Stimulated activated memory B cell treated with anti-CD40 and anti-IgM and Interleukin-4, amounts not matched to agents 10 μg/mL and 1 μg/mL and 100 μg/mL, for 72 hours (primary cell): ENCODE data around the gene BBS4.
A peak's percentile ranks its signal among the peaks of the same experiment; 100 is the strongest.

ENCODE experiments used
- ATAC-seq: fragments of 150-1000 bp; cut with Tn5 transposase; 2 replicates; pipeline ENCODE4 v1.10.0; 2021
- H3K27ac Mint-ChIP-seq: one replicate; pipeline ENCODE4 v1.8.0; 2022; ENCODE audit warnings: mild to moderate bottlenecking, mixed read lengths
- H3K27me3 Mint-ChIP-seq: one replicate; pipeline ENCODE4 v1.8.0; 2022; ENCODE audit warnings: mixed read lengths
- H3K36me3 Mint-ChIP-seq: one replicate; pipeline ENCODE4 v1.8.0; 2022; ENCODE audit warnings: mixed read lengths
- H3K4me1 Mint-ChIP-seq: one replicate; pipeline ENCODE4 v1.8.0; 2022; ENCODE audit warnings: mixed read lengths
- H3K4me3 Mint-ChIP-seq: one replicate; pipeline ENCODE4 v1.8.0; 2022; ENCODE audit warnings: mild to moderate bottlenecking, moderate library complexity, mixed read lengths
- H3K9me3 Mint-ChIP-seq: one replicate; pipeline ENCODE4 v1.8.0; 2022; ENCODE audit warnings: mixed read lengths

The BBS4 gene

GRCh38 chr15:72732086-72732485 lies 46.1 kb downstream of the BBS4 start:
- Mint-ChIP-seq H3K27me3 (no peaks in the 10 kb centered on the region), H3K27ac (no peak overlapping the region), H3K9me3 (no peaks in the 10 kb centered on the region), H3K36me3 (peaks cover 37% of the 10 kb centered on the region), H3K4me3 (no peak overlapping the region), H3K4me1 (peaks cover 7% of the 10 kb centered on the region)
- no peak for ATAC-seq

DNA sequence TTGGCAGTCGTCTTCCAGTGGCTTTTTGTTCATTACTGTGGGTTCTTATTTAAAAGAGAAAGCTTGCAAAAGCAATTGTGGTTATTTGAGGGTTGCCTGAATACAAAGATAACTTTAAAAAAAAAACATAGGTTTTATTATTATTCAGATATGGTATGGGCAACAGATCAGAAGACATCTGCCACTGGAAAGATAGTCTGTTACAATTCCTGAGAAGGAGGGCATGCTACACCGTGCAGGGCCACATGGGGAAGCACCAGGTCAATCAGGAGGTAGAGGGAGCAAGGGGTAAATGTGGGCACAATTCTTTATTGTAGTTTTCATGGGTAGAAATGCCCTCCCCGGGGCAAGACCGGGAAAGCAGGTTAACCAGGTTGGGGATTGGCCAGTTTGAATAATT lies 46.5 kb downstream of the BBS4 start:
- Mint-ChIP-seq H3K4me3 (no peak overlapping the region), H3K9me3 (no peaks in the 10 kb centered on the region), H3K27ac (no peak overlapping the region), H3K27me3 (no peaks in the 10 kb centered on the region), H3K4me1 (peaks cover 7% of the 10 kb centered on the region), H3K36me3 (peaks cover 41% of the 10 kb centered on the region)
- no peak for ATAC-seq

DNA sequence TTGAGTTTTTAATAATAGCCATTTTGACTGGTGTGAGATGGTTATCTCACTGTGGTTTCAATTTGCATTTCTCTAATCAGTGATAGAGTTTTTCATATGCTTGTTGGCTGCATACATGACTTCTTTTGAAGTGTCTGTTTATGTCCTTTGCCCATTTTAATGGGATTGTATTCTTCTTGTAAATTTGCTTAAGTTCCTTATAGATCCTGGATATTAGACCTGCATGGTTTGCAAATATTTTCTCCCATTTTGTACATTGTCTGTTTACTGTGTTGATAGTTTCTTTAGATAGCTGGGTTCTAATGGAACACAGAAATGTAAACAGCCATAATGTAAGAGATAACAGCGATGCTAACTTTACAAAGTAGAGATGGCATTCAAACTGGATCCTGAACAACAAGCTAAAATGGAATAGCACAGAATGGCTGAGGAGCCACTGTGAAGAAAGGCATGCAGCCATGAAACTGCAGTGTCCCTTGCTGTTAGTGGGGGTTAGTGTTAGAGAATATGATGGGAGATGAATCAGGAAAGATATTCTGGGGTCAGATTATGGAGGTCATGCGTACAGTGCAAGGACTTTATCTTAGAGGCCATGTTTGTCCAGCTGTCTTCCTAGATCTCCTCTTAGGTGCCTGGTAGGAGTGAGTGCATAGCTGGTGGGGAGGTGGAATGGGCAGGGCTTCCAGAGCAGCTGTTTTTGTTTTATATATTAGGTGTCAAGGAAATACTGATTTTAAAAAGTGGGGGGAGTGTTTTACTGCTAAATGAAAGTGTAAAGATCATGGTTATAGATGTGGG lies 48.1 kb downstream of the BBS4 start:
- Mint-ChIP-seq H3K36me3 (peaks cover 50% of the 10 kb centered on the region), H3K27ac (no peak overlapping the region), H3K4me3 (no peak overlapping the region), H3K9me3 (no peaks in the 10 kb centered on the region), H3K27me3 (no peaks in the 10 kb centered on the region), H3K4me1 (peaks cover 14% of the 10 kb centered on the region)
- no peak for ATAC-seq

DNA sequence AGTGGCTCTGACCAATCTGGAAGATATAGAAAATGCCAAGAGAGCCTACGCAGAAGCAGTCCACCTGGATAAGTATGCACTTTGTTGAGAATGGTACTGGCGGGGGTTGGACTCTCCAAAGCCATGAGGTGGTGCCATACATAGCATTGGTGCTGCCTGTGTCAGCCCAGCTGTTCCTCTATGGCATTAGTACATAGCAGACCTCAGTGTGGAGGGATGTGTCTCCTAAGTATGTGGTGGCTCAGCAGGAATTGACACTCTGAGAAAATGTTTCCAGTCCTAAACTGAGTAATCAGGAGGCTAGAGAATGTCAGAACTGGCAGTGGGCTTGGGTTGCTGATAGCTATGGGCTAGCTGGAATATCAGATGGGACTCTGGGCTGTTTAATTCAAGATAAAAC lies 49.1 kb downstream of the BBS4 start:
- H3K27me3 Mint-ChIP-seq = no peaks in the 10 kb centered on the region
- H3K4me3 Mint-ChIP-seq = no peak overlapping the region
- peaks cover 59% of the 10 kb centered on the region for H3K36me3 Mint-ChIP-seq
- H3K9me3 Mint-ChIP-seq = no peaks in the 10 kb centered on the region
- no peak for ATAC-seq
- peaks cover 24% of the 10 kb centered on the region for H3K4me1 Mint-ChIP-seq
- H3K27ac Mint-ChIP-seq = no peak overlapping the region

- Mint-ChIP-seq H3K4me3 (no peak overlapping the region), H3K9me3 (no peaks in the 10 kb centered on the region), H3K27ac (no peak overlapping the region), H3K4me1 (peaks cover 43% of the 10 kb centered on the region), H3K36me3 (peaks cover 68% of the 10 kb centered on the region), H3K27me3 (no peaks in the 10 kb centered on the region)
- no peak for ATAC-seq
These were observed 51.1 kb downstream of the BBS4 start for GRCh38 chr15:72737061-72737460.

DNA sequence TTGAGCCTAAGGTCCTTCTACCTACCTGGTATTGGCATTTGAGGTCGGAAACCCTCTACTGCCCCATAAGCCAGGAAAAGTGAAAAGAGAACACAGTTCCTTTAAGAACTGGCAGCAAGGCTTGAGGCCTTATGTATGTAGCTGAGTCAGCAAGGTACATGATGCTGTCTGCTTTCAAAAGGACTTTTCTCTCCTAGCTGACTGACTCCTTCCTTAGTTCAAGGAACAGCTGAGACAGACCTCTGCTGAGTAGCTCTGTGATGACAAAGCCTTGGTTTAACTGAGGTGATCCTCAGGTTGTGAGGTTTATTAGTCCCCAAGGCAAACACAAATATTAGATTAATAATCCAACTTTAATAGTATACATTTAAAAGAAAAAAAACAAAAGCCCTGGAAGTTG lies 51.7 kb downstream of the BBS4 start:
- Mint-ChIP-seq H3K36me3 (peaks cover 67% of the 10 kb centered on the region), H3K4me3 (no peak overlapping the region), H3K27ac (no peak overlapping the region), H3K9me3 (no peaks in the 10 kb centered on the region), H3K27me3 (no peaks in the 10 kb centered on the region), H3K4me1 (peaks cover 44% of the 10 kb centered on the region)
- ATAC-seq = no peak

- Mint-ChIP-seq H3K27ac (peak overlapping the region; percentile 50), H3K27me3 (no peaks in the 10 kb centered on the region), H3K36me3 (peaks cover 52% of the 10 kb centered on the region), H3K4me3 (no peak overlapping the region), H3K9me3 (no peaks in the 10 kb centered on the region), H3K4me1 (peaks cover 37% of the 10 kb centered on the region)
- peak; percentile 55 for ATAC-seq
These were observed 54.2 kb downstream of the BBS4 start for GRCh38 chr15:72740219-72740618.

DNA sequence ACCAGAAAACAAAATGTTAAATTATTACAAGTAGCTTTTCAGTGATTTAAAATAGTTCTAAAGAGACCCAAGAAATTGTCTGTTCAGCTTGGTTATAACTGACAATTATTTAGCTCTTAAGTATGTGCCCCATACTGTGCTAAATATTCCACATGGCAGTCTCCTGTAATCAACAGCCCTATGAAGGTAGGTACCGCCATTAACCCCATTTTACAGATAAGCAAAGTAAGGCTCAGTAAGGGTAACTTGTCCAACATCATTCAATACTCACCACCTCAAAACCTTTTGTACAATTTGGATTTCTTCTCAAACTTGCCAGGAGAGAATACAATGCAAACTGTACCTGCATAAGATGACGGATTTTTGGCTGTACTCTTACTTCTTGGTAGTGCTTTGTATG lies 63.7 kb downstream of the BBS4 start:
- Mint-ChIP-seq H3K9me3 (no peaks in the 10 kb centered on the region), H3K4me1 (peaks cover 20% of the 10 kb centered on the region), H3K27me3 (no peaks in the 10 kb centered on the region), H3K27ac (no peak overlapping the region), H3K4me3 (no peak overlapping the region), H3K36me3 (peaks cover 62% of the 10 kb centered on the region)
- no peak for ATAC-seq

- H3K4me1 Mint-ChIP-seq = peaks cover 26% of the 10 kb centered on the region
- H3K36me3 Mint-ChIP-seq = peaks cover 71% of the 10 kb centered on the region
- H3K9me3 Mint-ChIP-seq = no peaks in the 10 kb centered on the region
- peak overlapping the region; percentile 55 for H3K27ac Mint-ChIP-seq
- no peaks in the 10 kb centered on the region for H3K27me3 Mint-ChIP-seq
- no peak overlapping the region for H3K4me3 Mint-ChIP-seq
- peak; percentile 55 for ATAC-seq
These were observed 65.9 kb downstream of the BBS4 start for GRCh38 chr15:72751751-72752455.

DNA sequence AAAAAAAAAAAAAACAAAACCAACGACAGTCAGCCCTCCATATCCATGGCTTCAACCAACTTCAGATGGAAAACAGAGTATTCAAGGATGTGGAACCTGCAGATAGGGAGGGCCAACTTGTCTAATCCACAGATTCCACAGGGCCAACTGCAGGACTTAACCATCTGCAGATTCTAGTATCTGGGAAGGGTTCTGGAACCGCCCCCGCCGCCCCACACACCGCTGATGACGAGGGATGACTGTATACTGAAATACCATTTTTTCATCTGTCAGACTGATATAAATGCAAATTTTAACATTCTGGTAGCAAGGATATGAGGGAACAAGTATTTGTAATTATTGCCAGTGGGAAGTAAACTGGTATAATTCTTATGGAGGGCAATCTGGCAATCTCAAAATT lies 68.1 kb downstream of the BBS4 start:
- no peak overlapping the region for H3K4me3 Mint-ChIP-seq
- no peaks in the 10 kb centered on the region for H3K9me3 Mint-ChIP-seq
- peaks cover 26% of the 10 kb centered on the region for H3K4me1 Mint-ChIP-seq
- no peaks in the 10 kb centered on the region for H3K27me3 Mint-ChIP-seq
- no peak for ATAC-seq
- H3K36me3 Mint-ChIP-seq = peaks cover 73% of the 10 kb centered on the region
- H3K27ac Mint-ChIP-seq = peak overlapping the region; percentile 6

GRCh38 chr15:72758182-72758581 lies 72.2 kb downstream of the BBS4 start:
- peaks cover 72% of the 10 kb centered on the region for H3K36me3 Mint-ChIP-seq
- H3K27ac Mint-ChIP-seq = no peak overlapping the region
- ATAC-seq = no peak
- peaks cover 12% of the 10 kb centered on the region for H3K4me1 Mint-ChIP-seq
- H3K9me3 Mint-ChIP-seq = no peaks in the 10 kb centered on the region
- no peak overlapping the region for H3K4me3 Mint-ChIP-seq
- no peaks in the 10 kb centered on the region for H3K27me3 Mint-ChIP-seq

DNA sequence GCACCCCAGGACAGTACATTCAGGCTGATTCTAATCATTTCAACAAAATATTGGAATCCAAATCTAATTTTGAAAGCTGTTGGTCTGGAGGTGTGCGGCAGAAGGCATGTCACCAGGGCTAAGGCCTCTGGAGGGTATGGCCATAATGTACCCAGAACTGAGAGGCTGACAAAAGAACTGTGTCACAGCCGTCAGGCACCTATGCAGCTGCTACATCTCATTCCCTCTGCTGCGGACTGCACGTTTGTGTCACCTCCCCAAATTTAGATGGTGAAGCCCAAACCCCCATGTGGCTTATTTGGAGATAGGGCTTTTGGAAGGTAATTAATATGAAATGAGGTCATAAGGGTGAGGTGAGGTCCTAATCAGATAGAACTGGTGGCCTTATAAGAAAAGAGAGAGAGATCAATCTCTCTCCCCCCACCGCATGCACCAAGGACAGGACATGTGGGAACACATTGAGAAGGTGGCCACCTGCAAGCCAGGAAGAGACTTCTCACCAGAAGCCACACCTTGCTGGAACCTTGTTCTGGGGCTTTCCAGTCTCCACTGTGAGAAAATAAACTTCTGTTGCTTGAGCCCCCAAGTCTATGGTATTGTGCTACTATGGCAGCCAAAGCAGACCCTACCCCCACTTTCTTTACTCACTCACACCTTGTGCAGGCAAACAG lies 74.7 kb downstream of the BBS4 start:
- Mint-ChIP-seq H3K36me3 (peaks cover 58% of the 10 kb centered on the region), H3K27ac (no peak overlapping the region), H3K9me3 (no peaks in the 10 kb centered on the region), H3K4me1 (no peaks in the 10 kb centered on the region), H3K27me3 (no peaks in the 10 kb centered on the region), H3K4me3 (no peak overlapping the region)
- no peak for ATAC-seq

- Mint-ChIP-seq H3K36me3 (peaks cover 57% of the 10 kb centered on the region), H3K9me3 (peaks cover 3% of the 10 kb centered on the region), H3K27ac (no peak overlapping the region)
These were observed 78.6 kb downstream of the BBS4 start for GRCh38 chr15:72764656-72765055.

DNA sequence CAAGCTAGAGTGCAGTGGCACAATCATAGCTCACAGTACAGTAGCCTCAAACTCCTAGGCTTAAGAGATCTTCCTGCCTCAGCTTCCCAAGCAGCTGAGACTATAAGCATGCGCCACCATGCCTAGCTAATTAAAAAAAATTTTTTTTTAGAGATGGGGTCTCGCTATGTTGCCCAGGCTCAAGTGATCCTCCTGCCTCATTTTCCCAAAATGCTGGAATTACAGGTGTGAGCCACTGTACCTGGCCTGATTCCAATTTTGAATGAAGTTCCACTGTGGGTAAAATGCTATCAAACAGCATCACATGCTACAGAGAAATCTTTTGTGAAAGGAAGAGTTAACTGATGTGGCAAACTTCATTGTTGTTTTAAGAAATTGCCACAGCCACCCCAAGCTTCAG lies 80.0 kb downstream of the BBS4 start:
- ATAC-seq = no peak
- H3K4me3 Mint-ChIP-seq = no peak overlapping the region
- peaks cover 4% of the 10 kb centered on the region for H3K4me1 Mint-ChIP-seq
- peaks cover 57% of the 10 kb centered on the region for H3K36me3 Mint-ChIP-seq
- H3K9me3 Mint-ChIP-seq = peaks cover 3% of the 10 kb centered on the region
- no peaks in the 10 kb centered on the region for H3K27me3 Mint-ChIP-seq
- no peak overlapping the region for H3K27ac Mint-ChIP-seq

More at GRCh38 chr15:72764656-72765055, 78.6 kb downstream of the BBS4 start:
- Mint-ChIP-seq H3K27me3 (no peaks in the 10 kb centered on the region), H3K4me1 (no peaks in the 10 kb centered on the region), H3K4me3 (no peak overlapping the region)
- no peak for ATAC-seq

GRCh38 chr15:72766780-72767179 lies 80.8 kb downstream of the BBS4 start:
- Mint-ChIP-seq H3K27ac (no peak overlapping the region), H3K4me1 (peaks cover 9% of the 10 kb centered on the region), H3K9me3 (peaks cover 3% of the 10 kb centered on the region), H3K27me3 (no peaks in the 10 kb centered on the region), H3K36me3 (peaks cover 63% of the 10 kb centered on the region), H3K4me3 (no peak overlapping the region)
- no peak for ATAC-seq
